SU-DHL-6 (cell line): Measurements from ENCODE around the gene TIMM10.

Experiments
- EZH2phosphoT487 ChIP-seq: fragments of 200-600 bp; sonication (generic), shearing (Covaris generic); conservative IDR thresholded peaks from 2 replicates; pipeline ENCODE4 v1.6.1; 2018; ENCODE audit warnings: mild to moderate bottlenecking, antibody characterized with exemption, low read length, moderate library complexity, mixed read lengths
- TF ChIP-seq, protein P1 (sequence below): fragments of 200-600 bp; sonication (generic); IDR thresholded peaks from one replicate; pipeline ENCODE4 v1.5.1; 2017; ENCODE audit warnings: antibody characterized with exemption, mild to moderate bottlenecking, low read length, moderate library complexity; ENCODE audit not compliant: insufficient read depth, poor library complexity, severe bottlenecking

DNA sequence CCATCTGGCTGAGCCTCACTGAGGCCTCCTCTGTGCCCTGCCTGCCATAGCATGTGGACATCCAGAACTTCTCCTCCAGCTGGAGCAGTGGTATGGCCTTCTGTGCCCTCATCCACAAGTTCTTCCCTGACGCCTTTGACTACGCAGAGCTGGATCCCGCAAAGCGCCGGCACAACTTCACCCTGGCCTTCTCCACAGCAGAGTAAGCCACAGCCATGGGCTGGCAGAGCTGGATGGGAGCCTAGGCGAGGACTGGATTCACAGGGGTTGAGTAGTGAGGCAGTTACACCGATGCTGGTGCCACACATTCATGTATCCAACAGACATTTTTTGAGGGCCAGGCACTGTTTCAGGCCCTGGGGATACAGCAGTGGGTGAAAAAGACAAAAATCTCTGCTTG, 15.9 kb upstream of the TIMM10 start:
- TF ChIP-seq EZH2phosphoT487 = no peak
- TF ChIP-seq, protein P1, sequence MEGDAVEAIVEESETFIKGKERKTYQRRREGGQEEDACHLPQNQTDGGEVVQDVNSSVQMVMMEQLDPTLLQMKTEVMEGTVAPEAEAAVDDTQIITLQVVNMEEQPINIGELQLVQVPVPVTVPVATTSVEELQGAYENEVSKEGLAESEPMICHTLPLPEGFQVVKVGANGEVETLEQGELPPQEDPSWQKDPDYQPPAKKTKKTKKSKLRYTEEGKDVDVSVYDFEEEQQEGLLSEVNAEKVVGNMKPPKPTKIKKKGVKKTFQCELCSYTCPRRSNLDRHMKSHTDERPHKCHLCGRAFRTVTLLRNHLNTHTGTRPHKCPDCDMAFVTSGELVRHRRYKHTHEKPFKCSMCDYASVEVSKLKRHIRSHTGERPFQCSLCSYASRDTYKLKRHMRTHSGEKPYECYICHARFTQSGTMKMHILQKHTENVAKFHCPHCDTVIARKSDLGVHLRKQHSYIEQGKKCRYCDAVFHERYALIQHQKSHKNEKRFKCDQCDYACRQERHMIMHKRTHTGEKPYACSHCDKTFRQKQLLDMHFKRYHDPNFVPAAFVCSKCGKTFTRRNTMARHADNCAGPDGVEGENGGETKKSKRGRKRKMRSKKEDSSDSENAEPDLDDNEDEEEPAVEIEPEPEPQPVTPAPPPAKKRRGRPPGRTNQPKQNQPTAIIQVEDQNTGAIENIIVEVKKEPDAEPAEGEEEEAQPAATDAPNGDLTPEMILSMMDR = no peak
